ENCODE measurements around the gene GDPD5. TPM values are rescaled to one million over a fixed set of nuclear protein-coding genes. Genes with fewer than 3 reads are reported as not detected.
A peak's percentile ranks its signal among the peaks of the same experiment; 100 is the strongest.

Gene GDPD5
- polyA plus RNA-seq, 2 of the 4 experiments (the other 2 are of a cell fraction): 3.9 to 5.9 TPM

DNA sequence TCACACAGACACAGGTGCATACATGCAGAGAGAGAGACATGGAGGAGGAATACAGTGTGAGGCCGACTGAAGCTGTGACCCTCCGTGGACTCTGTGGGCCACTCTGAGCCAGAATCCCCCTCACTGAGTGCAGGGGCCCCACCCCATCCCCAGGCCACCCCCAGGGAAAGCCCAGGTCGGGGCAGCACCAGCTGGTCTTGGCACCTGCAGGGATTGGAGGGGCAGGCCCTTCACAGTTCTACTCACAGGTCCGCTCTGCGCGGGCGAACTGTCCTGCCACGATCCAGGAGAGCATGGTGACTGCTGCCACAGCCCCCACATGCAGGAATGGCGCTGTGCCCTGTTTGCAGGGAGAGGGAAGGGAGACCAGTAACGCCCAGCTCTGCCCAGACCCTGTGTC, 76.5 kb downstream of the GDPD5 start (continued):
- no peak for TF ChIP-seq ZC3H11A (IDR thresholded peaks at IDR 0.05)
- no peak for TF ChIP-seq FOXS1 (CRISPR knock-in tag; IDR thresholded peaks at IDR 0.05)
- TF ChIP-seq SREBF2 (IDR thresholded peaks at IDR 0.05): no peak
- TF ChIP-seq EHF (CRISPR knock-in tag; IDR thresholded peaks at IDR 0.05): no peak

DNA sequence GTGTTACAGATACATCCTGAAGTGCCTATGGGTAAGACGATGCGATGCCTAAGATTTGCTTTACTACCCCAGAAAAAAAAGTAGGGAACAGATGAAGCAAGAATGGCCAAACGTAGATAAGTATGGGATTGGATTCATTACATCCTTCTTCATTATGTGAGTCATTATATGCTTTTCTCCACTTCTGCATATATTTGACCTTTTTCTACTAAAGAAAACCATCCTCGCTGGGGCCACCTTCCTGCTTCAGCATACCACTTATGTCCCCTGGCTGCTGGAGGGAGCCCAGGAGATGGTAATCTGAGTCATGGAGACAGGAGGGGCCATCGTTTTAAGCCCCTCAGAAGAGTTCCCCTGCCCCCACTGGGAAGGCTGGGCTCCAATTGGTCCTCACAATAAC, 78.3 kb downstream of the GDPD5 start:
- Histone ChIP-seq H3K9me3 (no peaks in the 10 kb centered on the region), H3K4me3 (no peak overlapping the region), H3K4me2 (no peak overlapping the region), H3K4me1 (no peaks in the 10 kb centered on the region), H3K27ac (no peak overlapping the region)
- FAIRE-seq: no peak
- POLR2A ChIA-PET: no interaction called here
- no peak for DNase-seq (ENCODE audit: low read depth in 1 of 2, low spot score in 1 of 2)
- ATAC-seq: no peak
- TF ChIP-seq FOSL2 (IDR thresholded peaks at IDR 0.05) (no peak), FOSL2 (CRISPR knock-in tag; IDR thresholded peaks at IDR 0.05) (no peak), JUN (IDR thresholded peaks at IDR 0.05) (no peak), NFE2L2 (conservative IDR thresholded peaks at IDR 0.05; ENCODE audit: low read length) (no peak), RNF2 (IDR thresholded peaks at IDR 0.05; ENCODE audit: borderline replicate concordance, low read depth) (no peak), ZFP36 (IDR thresholded peaks at IDR 0.05; ENCODE audit: borderline replicate concordance, partially characterized antibody) (no peak), KDM5A (IDR thresholded peaks at IDR 0.05) (no peak), EP300 (IDR thresholded peaks at IDR 0.05) (no peak), NPAS2 (CRISPR knock-in tag; IDR thresholded peaks at IDR 0.05; ENCODE audit: borderline replicate concordance) (no peak), ZNF302 (CRISPR knock-in tag; IDR thresholded peaks at IDR 0.05) (no peak), MAFK (IDR thresholded peaks at IDR 0.05; ENCODE audit: partially characterized antibody) (no peak)
- TF ChIP-seq, protein P1, sequence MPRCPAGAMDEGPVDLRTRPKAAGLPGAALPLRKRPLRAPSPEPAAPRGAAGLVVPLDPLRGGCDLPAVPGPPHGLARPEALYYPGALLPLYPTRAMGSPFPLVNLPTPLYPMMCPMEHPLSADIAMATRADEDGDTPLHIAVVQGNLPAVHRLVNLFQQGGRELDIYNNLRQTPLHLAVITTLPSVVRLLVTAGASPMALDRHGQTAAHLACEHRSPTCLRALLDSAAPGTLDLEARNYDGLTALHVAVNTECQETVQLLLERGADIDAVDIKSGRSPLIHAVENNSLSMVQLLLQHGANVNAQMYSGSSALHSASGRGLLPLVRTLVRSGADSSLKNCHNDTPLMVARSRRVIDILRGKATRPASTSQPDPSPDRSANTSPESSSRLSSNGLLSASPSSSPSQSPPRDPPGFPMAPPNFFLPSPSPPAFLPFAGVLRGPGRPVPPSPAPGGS (IDR thresholded peaks at IDR 0.05): no peak
- CTCF ChIA-PET: no interaction called here
- 65% methylated on average over 5 of the region's 5 CpGs for WGBS (ENCODE audit: missing lambda C conversion rate)

DNA sequence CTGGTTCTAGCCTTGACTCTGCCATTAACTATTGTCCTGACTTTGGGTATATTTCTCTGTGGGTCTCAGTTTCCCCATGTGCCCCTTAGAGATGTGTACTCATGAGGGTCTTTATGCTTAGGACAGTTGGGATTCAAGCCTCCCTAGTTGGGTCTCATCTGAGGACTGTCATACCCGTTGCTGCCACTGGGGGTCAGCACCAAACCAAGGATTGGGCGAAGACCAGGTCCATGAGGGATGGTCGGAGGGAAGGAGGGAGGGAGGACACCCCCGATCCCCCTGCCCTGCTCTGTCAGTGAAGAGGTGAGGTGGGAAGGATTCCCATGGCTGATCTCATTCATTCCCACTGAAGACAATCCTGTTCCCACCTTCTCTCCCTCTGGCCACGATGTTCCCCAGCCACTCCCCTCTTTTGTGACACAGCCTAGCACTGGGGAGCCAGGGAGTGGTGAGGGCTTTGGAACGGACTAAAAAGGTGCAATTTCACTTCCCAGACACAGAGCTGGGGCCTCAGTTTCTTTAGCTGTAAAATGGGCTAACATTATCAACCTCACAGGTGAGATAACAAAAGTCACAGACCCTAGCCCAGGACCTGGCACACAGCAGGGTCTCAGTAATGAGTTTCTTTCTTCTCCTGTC, 80.3 kb downstream of the GDPD5 start:
- Histone ChIP-seq H3K27ac (no peak overlapping the region), H3K9me3 (no peaks in the 10 kb centered on the region), H3K4me2 (peak overlapping the region; percentile 39; the same call in 2 of the 3 replicates), H3K4me3 (no peak overlapping the region), H3K4me1 (no peaks in the 10 kb centered on the region)
- peak; percentile 68 to 89 for ATAC-seq
- ChIA-PET POLR2A (no interaction called here), CTCF (interaction anchor here (0.6 to 9.3 kb wide), 53 partner anchors 10 to 341 kb away, joined by 3 to 432 read pairs (median 5); partner anchors contain the start of genes GDPD5 and KLHL35)
- FAIRE-seq: peak; percentile 73
- peak; percentile 52 to 83 for DNase-seq (ENCODE audit: low read depth in 1 of 2, low spot score in 1 of 2)
- TF ChIP-seq RAD21 (conservative IDR thresholded peaks at IDR 0.05 in 1 of 2, IDR thresholded peaks at IDR 0.05 in 1 of 2) (peak; percentile 99), HDAC2 (IDR thresholded peaks at IDR 0.05) (no peak), SMC3 (IDR thresholded peaks at IDR 0.05) (peak; percentile 98)
- TF ChIP-seq, protein P2, sequence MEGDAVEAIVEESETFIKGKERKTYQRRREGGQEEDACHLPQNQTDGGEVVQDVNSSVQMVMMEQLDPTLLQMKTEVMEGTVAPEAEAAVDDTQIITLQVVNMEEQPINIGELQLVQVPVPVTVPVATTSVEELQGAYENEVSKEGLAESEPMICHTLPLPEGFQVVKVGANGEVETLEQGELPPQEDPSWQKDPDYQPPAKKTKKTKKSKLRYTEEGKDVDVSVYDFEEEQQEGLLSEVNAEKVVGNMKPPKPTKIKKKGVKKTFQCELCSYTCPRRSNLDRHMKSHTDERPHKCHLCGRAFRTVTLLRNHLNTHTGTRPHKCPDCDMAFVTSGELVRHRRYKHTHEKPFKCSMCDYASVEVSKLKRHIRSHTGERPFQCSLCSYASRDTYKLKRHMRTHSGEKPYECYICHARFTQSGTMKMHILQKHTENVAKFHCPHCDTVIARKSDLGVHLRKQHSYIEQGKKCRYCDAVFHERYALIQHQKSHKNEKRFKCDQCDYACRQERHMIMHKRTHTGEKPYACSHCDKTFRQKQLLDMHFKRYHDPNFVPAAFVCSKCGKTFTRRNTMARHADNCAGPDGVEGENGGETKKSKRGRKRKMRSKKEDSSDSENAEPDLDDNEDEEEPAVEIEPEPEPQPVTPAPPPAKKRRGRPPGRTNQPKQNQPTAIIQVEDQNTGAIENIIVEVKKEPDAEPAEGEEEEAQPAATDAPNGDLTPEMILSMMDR (IDR thresholded peaks at IDR 0.05): peak; percentile 94
- WGBS (ENCODE audit: missing lambda C conversion rate): 4% methylated on average over 6 of the region's 6 CpGs

DNA sequence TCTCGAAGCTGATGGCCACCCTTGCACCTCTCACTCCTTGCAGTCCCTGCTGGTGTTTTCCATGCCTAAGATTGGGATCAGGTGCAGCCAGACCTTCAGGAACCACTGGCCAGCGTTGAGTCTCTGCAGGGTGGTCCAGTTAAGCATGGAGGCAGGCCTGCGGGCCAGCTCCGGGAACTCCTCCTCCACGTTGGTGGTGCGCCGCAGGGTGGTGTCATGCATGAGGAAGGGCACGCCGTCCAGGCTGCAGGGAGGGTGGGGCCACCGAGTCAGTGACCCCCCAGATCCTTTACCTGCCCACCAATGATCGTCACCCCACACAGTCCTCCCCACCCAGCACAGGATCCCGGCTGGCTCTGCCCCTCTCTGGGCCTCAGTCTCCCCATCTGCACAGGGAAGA, 82.7 kb downstream of the GDPD5 start:
- no peak for ATAC-seq
- no peak for FAIRE-seq
- ChIA-PET POLR2A (no interaction called here), CTCF (interaction anchor here (0.6 to 9.3 kb wide), 13 partner anchors 10 to 1697 kb away, joined by 3 to 432 read pairs (median 25); partner anchors contain the start of genes GDPD5 and KLHL35)
- Histone ChIP-seq H3K4me3 (no peak overlapping the region), H3K9me3 (no peaks in the 10 kb centered on the region), H3K27ac (no peak overlapping the region), H3K4me1 (peaks cover 7% of the 10 kb centered on the region; the same call in 2 of the 3 replicates), H3K4me2 (no peak overlapping the region)
- TF ChIP-seq RARB (CRISPR knock-in tag; IDR thresholded peaks at IDR 0.05) (no peak), FOSL2 (IDR thresholded peaks at IDR 0.05) (no peak), FOSL2 (CRISPR knock-in tag; IDR thresholded peaks at IDR 0.05) (no peak)
- WGBS (ENCODE audit: missing lambda C conversion rate): 73% methylated on average over 11 of the region's 12 CpGs
- DNase-seq (ENCODE audit: low read depth in 1 of 2, low spot score in 1 of 2): no peak
